GM12878 (cell line): Measurements from ENCODE around the gene SLX9. TPM values are rescaled to one million over a fixed set of nuclear protein-coding genes. Genes with fewer than 3 reads are reported as not detected.

ENCODE experiments used
- BACH1 ChIP-seq: fragments of 450-650 bp; IDR thresholded peaks from 2 replicates; pipeline ENCODE4 v1.6.1; 2017; ENCODE audit warnings: mild to moderate bottlenecking, borderline replicate concordance
- CBX5 ChIP-seq: sonication (generic); IDR thresholded peaks from 2 replicates; pipeline ENCODE4 v1.6.1; 2016; ENCODE audit warnings: low read depth, moderate library complexity, mild to moderate bottlenecking, inconsistent platforms
- CHD2 ChIP-seq: IDR thresholded peaks from 2 replicates; pipeline ENCODE4 v1.6.1; 2011; ENCODE audit warnings: low read depth, low read length, improper control_type of control experiment, borderline replicate concordance
- E2F4 ChIP-seq: IDR thresholded peaks from 2 replicates; pipeline ENCODE4 v1.6.1; 2012; ENCODE audit warnings: low read depth, low read length, improper control_type of control experiment
- NKRF ChIP-seq: fragments of 450-650 bp; conservative IDR thresholded peaks from 2 replicates; pipeline ENCODE4 v1.6.1; 2017; ENCODE audit warnings: mild to moderate bottlenecking, moderate library complexity
- RELB ChIP-seq: fragments of 450-650 bp; IDR thresholded peaks from 2 replicates; pipeline ENCODE4 v1.6.1; 2017; ENCODE audit warnings: low read depth, mild to moderate bottlenecking, moderate library complexity
- polyA plus RNA-seq, 11 experiments: library from polyadenylated mRNA; depleted of rRNA in 4 of 11; unstranded in 6 of 11; stranded (reverse) in 5 of 11; fragments of >200 nt; fragmentation: Nextera tagmentation in 4 of 11; fragmentation: Illumina TruSeq in 1 of 11; extraction: Ambion mirVana in 4 of 11; extraction: Trizol in 1 of 11; gene quantifications; 1 replicate in 1 of 11; 2 replicates in 10 of 11; pipeline versions ENCODE4 v1.2.1 to v1.2.3, GENCODE V29; 2011 to 2016; ENCODE audit warnings: inconsistent platforms in 2 of 11, missing spikeins in 2 of 11, low read depth in 1 of 11
- total RNA-seq, 4 experiments: library from RNA; depleted of rRNA in 3 of 4; stranded (reverse); fragments of >200 nt in 3 of 4; fragmentation: Illumina TruSeq in 1 of 4; extraction: Trizol in 1 of 4; gene quantifications; 2 replicates each; pipeline versions ENCODE4 v1.2.1 to v1.2.3, GENCODE V29; 2013 to 2021
- TF ChIP-seq, protein P1 (sequence below): fragments of 450-650 bp; IDR thresholded peaks from 2 replicates; pipeline ENCODE4 v1.6.1; 2017; ENCODE audit warnings: mild to moderate bottlenecking, moderate library complexity

The SLX9 gene
- total and polyA plus RNA-seq, 10 of the 15 experiments (the other 5 are each of a cell fraction or from before 2014, with no cell fraction given): 0.69 to 81.3 (median 33.9) TPM

DNA sequence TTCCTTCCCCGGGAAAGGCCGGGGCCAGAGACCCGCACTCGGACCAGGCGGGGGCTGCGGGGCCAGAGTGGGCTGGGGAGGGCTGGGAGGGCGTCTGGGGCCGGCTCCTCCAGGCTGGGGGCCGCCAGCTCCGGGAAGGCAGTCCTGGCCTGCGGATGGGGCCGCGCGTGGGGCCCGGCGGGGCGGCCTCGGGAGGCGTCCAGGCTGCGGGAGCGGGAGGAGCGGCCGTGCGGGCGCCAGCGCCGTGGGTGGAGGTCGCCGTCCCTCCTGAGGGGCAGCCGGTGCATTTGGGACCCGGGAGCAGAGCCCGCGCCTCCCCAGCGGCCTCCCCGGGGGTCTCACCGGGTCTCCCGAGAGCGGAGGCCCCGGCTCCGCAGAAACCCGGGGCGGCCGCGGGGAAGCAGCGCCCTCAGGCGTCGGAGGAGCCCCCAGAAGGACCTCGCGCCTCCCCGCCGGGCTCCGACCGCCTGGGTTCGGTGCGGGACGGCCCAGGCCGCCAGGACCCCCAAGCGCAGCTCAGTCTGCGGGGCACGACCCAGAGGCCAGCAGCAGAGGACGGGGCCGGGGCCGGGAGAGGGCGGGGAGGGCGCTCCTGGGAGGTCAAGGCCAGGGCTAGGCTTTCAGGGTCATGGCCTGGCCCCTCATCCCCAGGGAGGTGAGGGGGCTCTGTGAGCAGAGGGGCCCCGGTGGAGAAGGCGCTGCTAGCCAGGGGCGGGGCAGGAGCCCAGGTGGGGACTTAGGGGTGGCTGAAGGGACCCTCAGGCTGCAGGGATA lies 7.2 kb upstream of the SLX9 start (continued):
- TF ChIP-seq, protein P1, sequence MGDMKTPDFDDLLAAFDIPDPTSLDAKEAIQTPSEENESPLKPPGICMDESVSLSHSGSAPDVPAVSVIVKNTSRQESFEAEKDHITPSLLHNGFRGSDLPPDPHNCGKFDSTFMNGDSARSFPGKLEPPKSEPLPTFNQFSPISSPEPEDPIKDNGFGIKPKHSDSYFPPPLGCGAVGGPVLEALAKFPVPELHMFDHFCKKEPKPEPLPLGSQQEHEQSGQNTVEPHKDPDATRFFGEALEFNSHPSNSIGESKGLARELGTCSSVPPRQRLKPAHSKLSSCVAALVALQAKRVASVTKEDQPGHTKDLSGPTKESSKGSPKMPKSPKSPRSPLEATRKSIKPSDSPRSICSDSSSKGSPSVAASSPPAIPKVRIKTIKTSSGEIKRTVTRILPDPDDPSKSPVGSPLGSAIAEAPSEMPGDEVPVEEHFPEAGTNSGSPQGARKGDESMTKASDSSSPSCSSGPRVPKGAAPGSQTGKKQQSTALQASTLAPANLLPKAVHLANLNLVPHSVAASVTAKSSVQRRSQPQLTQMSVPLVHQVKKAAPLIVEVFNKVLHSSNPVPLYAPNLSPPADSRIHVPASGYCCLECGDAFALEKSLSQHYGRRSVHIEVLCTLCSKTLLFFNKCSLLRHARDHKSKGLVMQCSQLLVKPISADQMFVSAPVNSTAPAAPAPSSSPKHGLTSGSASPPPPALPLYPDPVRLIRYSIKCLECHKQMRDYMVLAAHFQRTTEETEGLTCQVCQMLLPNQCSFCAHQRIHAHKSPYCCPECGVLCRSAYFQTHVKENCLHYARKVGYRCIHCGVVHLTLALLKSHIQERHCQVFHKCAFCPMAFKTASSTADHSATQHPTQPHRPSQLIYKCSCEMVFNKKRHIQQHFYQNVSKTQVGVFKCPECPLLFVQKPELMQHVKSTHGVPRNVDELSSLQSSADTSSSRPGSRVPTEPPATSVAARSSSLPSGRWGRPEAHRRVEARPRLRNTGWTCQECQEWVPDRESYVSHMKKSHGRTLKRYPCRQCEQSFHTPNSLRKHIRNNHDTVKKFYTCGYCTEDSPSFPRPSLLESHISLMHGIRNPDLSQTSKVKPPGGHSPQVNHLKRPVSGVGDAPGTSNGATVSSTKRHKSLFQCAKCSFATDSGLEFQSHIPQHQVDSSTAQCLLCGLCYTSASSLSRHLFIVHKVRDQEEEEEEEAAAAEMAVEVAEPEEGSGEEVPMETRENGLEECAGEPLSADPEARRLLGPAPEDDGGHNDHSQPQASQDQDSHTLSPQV: 0 out of 2 replicates have a peak, but pooled peaks have one; percentile 51
- peak; percentile 77 for TF ChIP-seq NKRF
- peak; percentile 65; the same call in 1 of the 2 replicates for TF ChIP-seq BACH1
- no peak for TF ChIP-seq CBX5
- TF ChIP-seq E2F4: no peak
- TF ChIP-seq RELB: no peak
- TF ChIP-seq CHD2: no peak
